Right lobe of liver (tissue), 4 donors: ENCODE data around the gene SLC25A44.

Experiments
- POLR2A ChIP-seq: fragments of 450-650 bp; IDR thresholded peaks from one replicate; pipeline ENCODE4 v1.6.1; 2017; ENCODE audit warnings: antibody characterized with exemption, mild to moderate bottlenecking
- TF ChIP-seq, protein P1 (sequence below), 4 donors: fragments of 200-600 bp in 3 of 4; fragments of 450-650 bp in 1 of 4; IDR thresholded peaks; one replicate each; pipeline versions ENCODE4 v1.5.1 to v1.8.0; 2016 to 2022; ENCODE audit warnings: antibody characterized with exemption in 4 of 4, mild to moderate bottlenecking in 2 of 4
- donor health status: DM: no; HTN: no; CAD: no.
- donor health status: DM: no; HTN: no; CAD: no.
- donor health status: DM: no; HTN: yes; CAD: no.

DNA sequence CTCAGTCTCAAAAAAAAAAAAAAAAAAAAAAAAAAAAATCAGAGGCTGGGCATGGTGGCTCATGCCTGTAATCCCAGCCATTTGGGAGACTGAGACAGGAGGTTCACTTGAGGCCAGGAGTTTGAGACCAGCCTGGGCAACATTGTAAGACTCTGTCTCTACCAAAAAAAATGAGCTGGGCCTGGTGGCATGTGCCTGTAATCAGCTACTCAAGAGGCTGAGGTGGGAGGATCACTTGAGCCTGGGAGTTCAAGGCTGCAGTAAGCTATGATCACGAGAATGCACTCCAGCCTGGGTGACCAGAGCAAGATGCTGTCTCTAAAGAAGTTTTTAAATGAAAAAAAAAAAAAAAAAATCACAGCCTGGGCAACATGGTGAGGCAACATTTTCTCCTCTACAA lies 30.2 kb upstream of the SLC25A44 start:
- TF ChIP-seq, protein P1, sequence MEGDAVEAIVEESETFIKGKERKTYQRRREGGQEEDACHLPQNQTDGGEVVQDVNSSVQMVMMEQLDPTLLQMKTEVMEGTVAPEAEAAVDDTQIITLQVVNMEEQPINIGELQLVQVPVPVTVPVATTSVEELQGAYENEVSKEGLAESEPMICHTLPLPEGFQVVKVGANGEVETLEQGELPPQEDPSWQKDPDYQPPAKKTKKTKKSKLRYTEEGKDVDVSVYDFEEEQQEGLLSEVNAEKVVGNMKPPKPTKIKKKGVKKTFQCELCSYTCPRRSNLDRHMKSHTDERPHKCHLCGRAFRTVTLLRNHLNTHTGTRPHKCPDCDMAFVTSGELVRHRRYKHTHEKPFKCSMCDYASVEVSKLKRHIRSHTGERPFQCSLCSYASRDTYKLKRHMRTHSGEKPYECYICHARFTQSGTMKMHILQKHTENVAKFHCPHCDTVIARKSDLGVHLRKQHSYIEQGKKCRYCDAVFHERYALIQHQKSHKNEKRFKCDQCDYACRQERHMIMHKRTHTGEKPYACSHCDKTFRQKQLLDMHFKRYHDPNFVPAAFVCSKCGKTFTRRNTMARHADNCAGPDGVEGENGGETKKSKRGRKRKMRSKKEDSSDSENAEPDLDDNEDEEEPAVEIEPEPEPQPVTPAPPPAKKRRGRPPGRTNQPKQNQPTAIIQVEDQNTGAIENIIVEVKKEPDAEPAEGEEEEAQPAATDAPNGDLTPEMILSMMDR (IDR thresholded peaks at IDR 0.05): no peak
- TF ChIP-seq POLR2A: no peak
